Mesothelial cell of epicardium (in vitro differentiated cells): ENCODE data around the gene SLC9A5. TPM values are rescaled to one million over a fixed set of nuclear protein-coding genes. Genes with fewer than 3 reads are reported as not detected.

Experiments
- DNase-seq, 2 experiments: peaks; one replicate each; pipeline ENCODE4 v3.0.0; 2021; ENCODE audit warnings: low spot score in 2 of 2; ENCODE audit not compliant: unreplicated experiment in 2 of 2
- H3K27ac Mint-ChIP-seq: 2 replicates; pipeline ENCODE4 v1.8.0; 2021; ENCODE audit warnings: mixed read lengths
- H3K27me3 Mint-ChIP-seq: 2 replicates; pipeline ENCODE4 v1.8.0; 2021; ENCODE audit warnings: low read depth, mixed read lengths
- H3K36me3 Mint-ChIP-seq: 2 replicates; pipeline ENCODE4 v1.8.0; 2021; ENCODE audit warnings: mixed read lengths
- H3K4me1 Mint-ChIP-seq: 2 replicates; pipeline ENCODE4 v1.8.0; 2021; ENCODE audit warnings: mixed read lengths
- H3K4me3 Mint-ChIP-seq: 2 replicates; pipeline ENCODE4 v1.8.0; 2021; ENCODE audit warnings: mild to moderate bottlenecking, moderate library complexity, mixed read lengths
- H3K9me3 Mint-ChIP-seq: 2 replicates; pipeline ENCODE4 v1.8.0; 2021; ENCODE audit warnings: mixed read lengths
- CTCF ChIP-seq: fragments of 200-600 bp; sonication (generic); IDR thresholded peaks from one replicate; pipeline ENCODE4 v1.5.0; 2021; ENCODE audit warnings: antibody characterized with exemption; ENCODE audit not compliant: unreplicated experiment
- total RNA-seq: library from RNA; stranded (reverse); gene quantifications from 3 replicates; pipeline ENCODE4 v1.2.1, GENCODE V29; 2021

SLC9A5 gene
- total RNA-seq, 1 donor from 2014 or later = 3.5 TPM

- Mint-ChIP-seq H3K9me3 (no peaks in the 10 kb centered on the region), H3K36me3 (peaks cover 14% of the 10 kb centered on the region), H3K27ac (no peak overlapping the region), H3K4me3 (no peak overlapping the region), H3K27me3 (no peaks in the 10 kb centered on the region), H3K4me1 (peaks cover 8% of the 10 kb centered on the region)
- no peak for TF ChIP-seq CTCF
- no peak for DNase-seq
Observed at GRCh38 chr16:67240506-67240905, 8.3 kb upstream of the SLC9A5 start.

- Mint-ChIP-seq H3K27me3 (no peaks in the 10 kb centered on the region), H3K4me3 (no peak overlapping the region), H3K36me3 (peaks cover 9% of the 10 kb centered on the region), H3K9me3 (no peaks in the 10 kb centered on the region), H3K27ac (peak overlapping the region; percentile 85), H3K4me1 (peaks cover 8% of the 10 kb centered on the region)
- no peak for DNase-seq
- no peak for TF ChIP-seq CTCF
Observed at GRCh38 chr16:67241008-67241900, 7.5 kb upstream of the SLC9A5 start.

GRCh38 chr16:67242138-67242730 is 6.5 kb upstream of the SLC9A5 start:
- Mint-ChIP-seq H3K27ac (no peak overlapping the region), H3K27me3 (no peaks in the 10 kb centered on the region), H3K4me3 (no peak overlapping the region), H3K9me3 (no peaks in the 10 kb centered on the region), H3K4me1 (peaks cover 8% of the 10 kb centered on the region), H3K36me3 (peaks cover 3% of the 10 kb centered on the region)
- no peak for TF ChIP-seq CTCF
- DNase-seq = no peak

GRCh38 chr16:67243481-67243880 is 5.3 kb upstream of the SLC9A5 start:
- TF ChIP-seq CTCF = no peak
- Mint-ChIP-seq H3K4me3 (no peak overlapping the region), H3K4me1 (peaks cover 18% of the 10 kb centered on the region), H3K36me3 (no peaks in the 10 kb centered on the region), H3K27me3 (peaks cover 10% of the 10 kb centered on the region), H3K9me3 (no peaks in the 10 kb centered on the region), H3K27ac (no peak overlapping the region)
- no peak for DNase-seq

- H3K9me3 Mint-ChIP-seq = no peaks in the 10 kb centered on the region
- no peak for DNase-seq
- peak overlapping the region; percentile 83 for H3K4me3 Mint-ChIP-seq
- H3K27ac Mint-ChIP-seq = peak overlapping the region; percentile 39
- peaks cover 26% of the 10 kb centered on the region for H3K4me1 Mint-ChIP-seq
- TF ChIP-seq CTCF = no peak
- H3K36me3 Mint-ChIP-seq = no peaks in the 10 kb centered on the region
- peaks cover 19% of the 10 kb centered on the region for H3K27me3 Mint-ChIP-seq
Observed at GRCh38 chr16:67244387-67245185, 4.2 kb upstream of the SLC9A5 start.
